Lower leg skin (tissue), 3 donors: ENCODE results near the gene PLXNA1.

Experiments used
- POLR2A ChIP-seq, 2 donors: fragments of 450-650 bp; IDR thresholded peaks; one replicate each; pipeline ENCODE4 v1.6.1; 2016 to 2017; ENCODE audit warnings: antibody characterized with exemption in 2 of 2, mild to moderate bottlenecking in 1 of 2, moderate library complexity in 1 of 2
- TF ChIP-seq, protein P1 (sequence below), 3 donors: fragments of 450-650 bp; IDR thresholded peaks; one replicate each; pipeline ENCODE4 v1.5.1; 2016; ENCODE audit warnings: antibody characterized with exemption in 3 of 3, mild to moderate bottlenecking in 3 of 3, moderate library complexity in 2 of 3

DNA sequence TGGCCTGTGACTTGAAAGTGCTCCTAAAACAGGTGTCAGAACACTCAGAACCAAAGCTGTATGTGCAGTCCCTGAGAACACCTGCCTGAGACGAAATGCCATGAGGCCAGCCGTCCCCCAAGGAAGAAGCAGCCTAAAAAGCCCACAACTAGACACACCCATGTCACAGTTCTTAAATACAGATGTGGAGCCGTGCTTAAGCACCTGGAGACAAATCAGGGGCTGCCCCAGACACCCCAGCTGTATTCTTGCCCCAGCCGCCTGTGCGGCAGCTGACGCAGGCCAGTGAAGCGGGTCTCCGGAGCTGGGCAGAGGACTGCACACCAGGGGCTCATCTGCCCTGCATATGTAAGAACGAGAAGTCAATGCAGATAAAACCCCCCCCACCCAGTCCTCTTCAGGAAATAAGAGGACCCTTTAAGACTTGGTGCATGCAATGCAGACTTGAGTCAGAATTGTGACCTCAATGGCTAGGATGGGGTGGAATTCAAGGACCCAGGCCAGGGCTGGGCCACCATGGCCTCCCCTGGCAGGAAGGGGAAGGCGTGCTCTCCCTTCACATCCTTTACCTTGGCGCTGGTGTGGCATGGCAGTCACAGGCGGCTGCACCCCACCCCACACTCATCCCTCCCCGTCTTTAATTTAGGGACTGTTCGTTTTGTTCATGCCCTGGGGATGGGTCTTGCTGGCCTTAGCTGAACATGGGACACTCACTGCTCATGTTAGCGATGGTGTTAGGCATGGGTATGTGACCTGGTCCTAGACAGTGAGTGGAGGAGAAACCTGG is 27.7 kb upstream of the PLXNA1 start:
- TF ChIP-seq, protein P1, sequence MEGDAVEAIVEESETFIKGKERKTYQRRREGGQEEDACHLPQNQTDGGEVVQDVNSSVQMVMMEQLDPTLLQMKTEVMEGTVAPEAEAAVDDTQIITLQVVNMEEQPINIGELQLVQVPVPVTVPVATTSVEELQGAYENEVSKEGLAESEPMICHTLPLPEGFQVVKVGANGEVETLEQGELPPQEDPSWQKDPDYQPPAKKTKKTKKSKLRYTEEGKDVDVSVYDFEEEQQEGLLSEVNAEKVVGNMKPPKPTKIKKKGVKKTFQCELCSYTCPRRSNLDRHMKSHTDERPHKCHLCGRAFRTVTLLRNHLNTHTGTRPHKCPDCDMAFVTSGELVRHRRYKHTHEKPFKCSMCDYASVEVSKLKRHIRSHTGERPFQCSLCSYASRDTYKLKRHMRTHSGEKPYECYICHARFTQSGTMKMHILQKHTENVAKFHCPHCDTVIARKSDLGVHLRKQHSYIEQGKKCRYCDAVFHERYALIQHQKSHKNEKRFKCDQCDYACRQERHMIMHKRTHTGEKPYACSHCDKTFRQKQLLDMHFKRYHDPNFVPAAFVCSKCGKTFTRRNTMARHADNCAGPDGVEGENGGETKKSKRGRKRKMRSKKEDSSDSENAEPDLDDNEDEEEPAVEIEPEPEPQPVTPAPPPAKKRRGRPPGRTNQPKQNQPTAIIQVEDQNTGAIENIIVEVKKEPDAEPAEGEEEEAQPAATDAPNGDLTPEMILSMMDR (IDR thresholded peaks at IDR 0.05), result no peak
- no peak for TF ChIP-seq POLR2A (IDR thresholded peaks at IDR 0.05)
